Upper lobe of left lung (tissue), 6 donors: ENCODE results near the gene SRSF2. TPM values are rescaled to one million over a fixed set of nuclear protein-coding genes. Genes with fewer than 3 reads are reported as not detected.

Experiments used
- ATAC-seq, 2 donors: fragments of 200-7000 bp; cut with Tn5 transposase; one replicate each; pipeline ENCODE4 v1.9.1; 2022; ENCODE audit warnings: mild to moderate bottlenecking in 2 of 2, moderate library complexity in 2 of 2; ENCODE audit not compliant: low FRiP score in 2 of 2
- DNase-seq, 2 donors: peaks; one replicate each; pipeline ENCODE4 v3.0.0-alpha.2; 2019 to 2020
- H3K27ac ChIP-seq, 4 donors: fragments of 200-600 bp; sonication (generic); one replicate each; pipeline ENCODE4 v1.5.1; 2016 to 2019
- H3K27me3 ChIP-seq, 4 donors: fragments of 200-600 bp; sonication (generic); one replicate each; pipeline ENCODE4 v1.5.1; 2017 to 2019
- H3K36me3 ChIP-seq, 4 donors: fragments of 200-600 bp; sonication (generic); one replicate each; pipeline ENCODE4 v1.5.1; 2016 to 2019
- H3K4me1 ChIP-seq, 4 donors: fragments of 200-600 bp; sonication (generic); one replicate each; pipeline ENCODE4 v1.5.1; 2018 to 2019
- H3K4me3 ChIP-seq, 4 donors: fragments of 200-600 bp; sonication (generic); one replicate each; pipeline ENCODE4 v1.5.1; 2017 to 2019; ENCODE audit warnings: mild to moderate bottlenecking in 2 of 4, moderate library complexity in 1 of 4
- H3K9me3 ChIP-seq, 4 donors: fragments of 200-600 bp; sonication (generic); one replicate each; pipeline ENCODE4 v1.5.1; 2018 to 2019
- EP300 ChIP-seq, 4 donors: sonication (generic); formaldehyde crosslinking; IDR thresholded peaks; one replicate each; pipeline ENCODE4 v1.5.1; 2017; ENCODE audit warnings: antibody characterized with exemption in 4 of 4, control low read depth in 2 of 4
- POLR2A ChIP-seq, 4 donors: fragments of 450-650 bp; IDR thresholded peaks; one replicate each; pipeline ENCODE4 v1.5.1; 2016 to 2017; ENCODE audit warnings: antibody characterized with exemption in 4 of 4, mild to moderate bottlenecking in 2 of 4
- POLR2AphosphoS5 ChIP-seq, 2 donors: sonication (generic); formaldehyde crosslinking; IDR thresholded peaks; one replicate each; pipeline ENCODE4 v1.5.1; 2017; ENCODE audit warnings: antibody characterized with exemption in 2 of 2
- WGBS, 2 donors: methylation state at CpG; one replicate each; pipeline ENCODE4 v1.1.5; 2017 to 2018; 5-methylcytosine and 5-hydroxymethylcytosine counted together
- total RNA-seq, 6 donors: library from RNA; depleted of rRNA in 4 of 6; stranded (reverse); fragments of >200 nt in 4 of 6; gene quantifications; one replicate each; pipeline versions ENCODE4 v1.1.0 to v1.2.1, GENCODE V29; 2016 to 2021
- TF ChIP-seq, protein P1 (sequence below), 6 experiments: fragments of 450-650 bp in 4 of 6; fragments of 200-600 bp in 2 of 6; sonication (generic) in 2 of 6; IDR thresholded peaks; one replicate each; pipeline ENCODE4 v1.5.1; 2016 to 2019; ENCODE audit warnings: antibody characterized with exemption in 6 of 6
- donor health status: DM: no; HTN: no; CAD: no; lungs with moderate emphysema.
- donor health status: DM: no; HTN: yes; CAD: no; lungs with severe emphysema.

Gene SRSF2
- total RNA-seq, 6 donors from 2014 or later: 133 to 454 (median 211) TPM

DNA sequence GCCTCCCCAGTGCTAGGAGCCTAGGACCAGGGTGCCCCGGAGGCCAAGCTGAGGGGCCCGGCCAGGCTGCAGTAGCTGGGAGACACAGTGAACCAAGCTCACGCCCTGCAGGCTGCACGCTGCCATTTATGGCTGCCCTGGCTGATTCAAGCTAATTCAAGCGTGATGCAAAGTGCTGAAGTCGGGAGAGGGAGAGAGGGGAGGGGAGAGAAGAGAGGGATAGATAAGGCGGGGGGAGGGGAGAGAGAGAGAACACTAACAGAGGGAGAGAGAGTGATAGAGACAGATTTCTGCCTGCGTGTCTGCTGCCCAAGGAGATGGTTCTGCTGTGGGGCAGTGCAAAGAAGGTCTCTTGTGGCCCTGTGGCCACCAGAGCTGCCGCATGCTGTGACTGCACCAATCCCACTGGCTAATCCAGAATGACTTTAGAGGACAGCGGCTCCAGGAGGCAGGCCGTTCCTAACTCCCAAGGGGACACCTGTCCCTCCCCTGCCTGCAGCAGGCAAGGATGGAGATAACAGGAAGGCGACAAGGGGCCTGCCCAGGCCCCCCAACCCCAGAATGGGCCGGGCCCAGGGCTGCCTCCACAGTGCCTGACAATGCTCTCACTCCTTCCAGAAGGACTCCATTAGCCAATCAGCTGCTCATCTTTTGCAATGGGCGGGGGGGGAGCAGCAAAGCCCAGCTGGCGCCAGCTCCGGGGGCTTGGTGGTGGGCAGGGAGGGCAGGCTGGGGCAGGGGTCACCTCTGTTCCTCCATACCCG is 39.2 kb downstream of the SRSF2 start:
- no peak for TF ChIP-seq EP300 (IDR thresholded peaks at IDR 0.05)
- TF ChIP-seq, protein P1, sequence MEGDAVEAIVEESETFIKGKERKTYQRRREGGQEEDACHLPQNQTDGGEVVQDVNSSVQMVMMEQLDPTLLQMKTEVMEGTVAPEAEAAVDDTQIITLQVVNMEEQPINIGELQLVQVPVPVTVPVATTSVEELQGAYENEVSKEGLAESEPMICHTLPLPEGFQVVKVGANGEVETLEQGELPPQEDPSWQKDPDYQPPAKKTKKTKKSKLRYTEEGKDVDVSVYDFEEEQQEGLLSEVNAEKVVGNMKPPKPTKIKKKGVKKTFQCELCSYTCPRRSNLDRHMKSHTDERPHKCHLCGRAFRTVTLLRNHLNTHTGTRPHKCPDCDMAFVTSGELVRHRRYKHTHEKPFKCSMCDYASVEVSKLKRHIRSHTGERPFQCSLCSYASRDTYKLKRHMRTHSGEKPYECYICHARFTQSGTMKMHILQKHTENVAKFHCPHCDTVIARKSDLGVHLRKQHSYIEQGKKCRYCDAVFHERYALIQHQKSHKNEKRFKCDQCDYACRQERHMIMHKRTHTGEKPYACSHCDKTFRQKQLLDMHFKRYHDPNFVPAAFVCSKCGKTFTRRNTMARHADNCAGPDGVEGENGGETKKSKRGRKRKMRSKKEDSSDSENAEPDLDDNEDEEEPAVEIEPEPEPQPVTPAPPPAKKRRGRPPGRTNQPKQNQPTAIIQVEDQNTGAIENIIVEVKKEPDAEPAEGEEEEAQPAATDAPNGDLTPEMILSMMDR (IDR thresholded peaks at IDR 0.05): no peak
- no peak for TF ChIP-seq POLR2AphosphoS5 (IDR thresholded peaks at IDR 0.05)
- no peak for TF ChIP-seq POLR2A (IDR thresholded peaks at IDR 0.05)
- Histone ChIP-seq H3K4me1 (peaks cover 46 to 67% (median 55%) of the 10 kb centered on the region in 4 donors), H3K4me3 (no peak overlapping the region), H3K36me3 (no peaks in the 10 kb centered on the region), H3K27me3 (no peaks in the 10 kb centered on the region), H3K9me3 (no peaks in the 10 kb centered on the region), H3K27ac (peak overlapping the region; percentile 42 to 88 (median 84))
- 69 to 81% methylated on average over 17 of the region's 17 CpGs for WGBS, 2 donors
- no peak for ATAC-seq
- no peak for DNase-seq

DNA sequence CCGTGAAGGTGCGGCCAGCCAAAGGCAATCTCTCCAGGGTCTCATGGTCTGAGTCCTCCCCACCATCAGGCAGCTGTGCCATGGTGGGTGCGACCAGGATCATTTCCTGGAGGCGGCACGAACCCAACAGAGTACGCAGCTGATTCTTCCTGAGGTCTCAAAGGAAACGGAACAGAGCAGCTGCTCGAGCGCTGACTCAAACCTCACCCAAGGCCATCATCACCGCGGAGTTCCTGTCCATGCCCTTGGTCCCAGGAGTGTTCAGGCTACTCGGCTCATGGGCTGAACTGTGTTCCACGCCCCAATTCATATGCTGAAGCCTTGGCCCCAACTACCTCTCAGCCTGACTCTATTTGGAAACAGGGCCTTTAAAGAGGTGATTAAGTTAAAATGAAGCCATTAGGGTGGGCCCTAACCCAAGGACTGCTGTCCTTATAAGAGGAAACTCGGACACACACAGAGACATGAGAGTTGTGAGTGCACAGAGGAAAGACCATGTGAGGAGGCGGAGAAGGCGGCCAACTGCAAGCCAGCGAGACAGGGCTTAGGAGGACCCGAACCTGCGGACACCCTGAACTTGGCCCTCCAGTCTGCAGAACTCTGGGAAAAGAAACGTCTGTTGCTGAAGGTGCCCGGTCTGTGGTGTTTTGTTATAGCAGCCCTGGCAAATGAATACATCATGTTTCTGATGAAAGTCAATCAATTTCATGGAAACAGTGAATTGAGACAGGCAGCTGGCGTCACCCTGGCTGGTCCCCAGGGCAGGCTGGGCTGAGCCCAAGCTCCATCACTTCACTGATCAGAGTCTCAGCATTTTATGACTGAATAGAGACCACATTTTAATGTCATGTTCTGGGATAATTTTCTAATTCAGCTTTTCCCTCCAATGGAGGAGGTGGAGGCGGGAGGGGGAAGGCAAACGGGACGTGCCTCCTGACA is 40.1 kb downstream of the SRSF2 start:
- no peaks in the 10 kb centered on the region for H3K27me3 ChIP-seq
- WGBS, 2 donors: 76 to 83% methylated on average over 20 to 25 of the region's 25 CpGs
- peaks cover 46 to 64% (median 55%) of the 10 kb centered on the region in 4 donors for H3K4me1 ChIP-seq
- H3K9me3 ChIP-seq: no peaks in the 10 kb centered on the region
- ATAC-seq: peak in 1 of 2 donors; percentile 70
- peak; percentile 53 to 67 for TF ChIP-seq POLR2AphosphoS5 (IDR thresholded peaks at IDR 0.05)
- TF ChIP-seq POLR2A (IDR thresholded peaks at IDR 0.05): no peak
- TF ChIP-seq EP300 (IDR thresholded peaks at IDR 0.05): peak in 1 of 4 donors; percentile 1
- TF ChIP-seq, protein P1 (IDR thresholded peaks at IDR 0.05): no peak
- peak overlapping the region; percentile 42 to 88 (median 84) for H3K27ac ChIP-seq
- no peak for DNase-seq
- H3K4me3 ChIP-seq: no peak overlapping the region
- H3K36me3 ChIP-seq: no peaks in the 10 kb centered on the region

DNA sequence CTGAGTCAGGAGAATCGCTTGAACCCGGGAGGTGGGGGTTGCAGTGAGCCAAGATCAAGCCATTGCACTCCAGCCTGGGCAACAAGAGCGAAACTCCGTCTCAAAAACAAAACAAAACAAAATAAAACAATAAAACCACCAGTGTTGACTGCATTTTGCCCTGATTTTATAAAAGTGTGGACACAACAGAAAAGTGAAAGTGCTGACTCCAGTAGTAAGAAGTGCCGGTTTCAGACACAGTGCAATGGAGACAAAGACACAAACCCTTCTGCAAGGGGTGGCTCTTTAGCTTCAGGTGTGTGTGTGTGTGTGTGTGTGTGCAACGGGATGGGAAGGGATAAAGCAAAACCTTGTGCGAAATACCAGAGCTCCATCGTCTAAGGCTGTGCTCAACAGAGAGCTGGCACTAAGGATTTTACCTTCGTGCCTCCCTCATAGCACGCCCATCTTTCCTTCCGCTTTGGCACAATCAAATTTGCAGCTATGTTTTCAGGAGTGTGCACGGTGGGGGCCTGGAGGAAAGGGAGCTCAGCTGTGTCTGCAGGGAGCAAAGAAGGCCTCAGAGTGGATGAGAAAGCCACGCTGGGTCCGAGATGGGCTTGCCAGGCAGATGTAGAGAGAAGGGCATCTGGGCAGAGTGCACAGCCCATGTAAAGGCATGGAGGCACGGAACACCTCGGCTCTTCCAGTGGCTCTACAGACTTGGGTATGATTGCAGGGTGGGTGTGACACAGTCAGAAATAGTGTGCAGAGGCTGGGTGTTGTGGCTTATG is 41.9 kb downstream of the SRSF2 start:
- no peak for ATAC-seq
- H3K27me3 ChIP-seq: no peaks in the 10 kb centered on the region
- no peak for DNase-seq
- H3K36me3 ChIP-seq: no peaks in the 10 kb centered on the region
- peak overlapping the region in 2 of 4 donors; percentile 86 to 88 for H3K27ac ChIP-seq
- H3K9me3 ChIP-seq: no peaks in the 10 kb centered on the region
- peaks cover 33 to 50% (median 41%) of the 10 kb centered on the region in 4 donors for H3K4me1 ChIP-seq
- TF ChIP-seq, protein P1 (IDR thresholded peaks at IDR 0.05): no peak
- no peak for TF ChIP-seq EP300 (IDR thresholded peaks at IDR 0.05)
- no peak for TF ChIP-seq POLR2A (IDR thresholded peaks at IDR 0.05)
- TF ChIP-seq POLR2AphosphoS5 (IDR thresholded peaks at IDR 0.05): no peak
- H3K4me3 ChIP-seq: no peak overlapping the region
- 72 to 81% methylated on average over 16 of the region's 16 CpGs for WGBS, 2 donors

- ATAC-seq (no peak), DNase-seq (no peak)
- TF ChIP-seq EP300 (IDR thresholded peaks at IDR 0.05) (no peak), POLR2A (IDR thresholded peaks at IDR 0.05) (no peak)
- TF ChIP-seq, protein P1 (IDR thresholded peaks at IDR 0.05): no peak
- Histone ChIP-seq H3K4me1 (peaks cover 14 to 41% (median 28%) of the 10 kb centered on the region in 4 donors), H3K9me3 (no peaks in the 10 kb centered on the region), H3K4me3 (no peak overlapping the region), H3K27ac (no peak overlapping the region), H3K36me3 (peaks cover 0 to 6% (median 0%) of the 10 kb centered on the region in 4 donors), H3K27me3 (no peaks in the 10 kb centered on the region)
- WGBS, 2 donors: 87 to 92% methylated on average over 12 to 14 of the region's 14 CpGs
Observed at GRCh38 chr17:76691379-76692191, 45.5 kb downstream of the SRSF2 start.
